Stimulated activated CD4-positive, alpha-beta T cell treated with anti-CD3 and anti-CD28 coated beads, Interleukin-15, amount 100 ng/mL, for 24 hours (primary cell): Measurements from ENCODE around the gene OTOP3.

ENCODE experiments used
- DNase-seq: peaks from one replicate; pipeline ENCODE4 v3.0.0-alpha.2; 2020

The OTOP3 gene

GRCh38 chr17:74917430-74917829 lies 18.3 kb upstream of the OTOP3 start:
- no peak for DNase-seq

- no peak for DNase-seq
Measured at GRCh38 chr17:74918906-74919305, 16.8 kb upstream of the OTOP3 start.

- peak; percentile 22 for DNase-seq
Measured at GRCh38 chr17:74919440-74920305, 16.0 kb upstream of the OTOP3 start.

- DNase-seq: no peak
Measured at GRCh38 chr17:74920306-74920620, 15.4 kb upstream of the OTOP3 start.

GRCh38 chr17:74920642-74921025 lies 15.1 kb upstream of the OTOP3 start:
- no peak for DNase-seq

- DNase-seq: no peak
Measured at GRCh38 chr17:74921026-74921681, 14.5 kb upstream of the OTOP3 start.

- DNase-seq: no peak
Measured at GRCh38 chr17:74921769-74922168, 13.9 kb upstream of the OTOP3 start.

- DNase-seq: no peak
Measured at GRCh38 chr17:74922172-74922571, 13.5 kb upstream of the OTOP3 start.

GRCh38 chr17:74922694-74923537 lies 12.8 kb upstream of the OTOP3 start, which contains the start of gene USH1G:
TSS of gene USH1G (minus strand) at chr17:74923255. CDS start at chr17:74923073, 182 bp downstream.
- no peak for DNase-seq

- DNase-seq: peak; percentile 84
Measured at GRCh38 chr17:74923538-74924249, 12.0 kb upstream of the OTOP3 start.

GRCh38 chr17:74924250-74924948 lies 11.3 kb upstream of the OTOP3 start, which contains the start of gene OTOP2:
TSS of gene OTOP2 (plus strand) at chr17:74924273. CDS start at chr17:74924633, 360 bp downstream.
- DNase-seq: peak; percentile 24

- DNase-seq: no peak
Measured at GRCh38 chr17:74925242-74925641, 10.5 kb upstream of the OTOP3 start.

GRCh38 chr17:74928786-74929185 lies 6.9 kb upstream of the OTOP3 start:
- DNase-seq: no peak

- no peak for DNase-seq
Measured at GRCh38 chr17:74930535-74931036, 5.1 kb upstream of the OTOP3 start.

- DNase-seq: no peak
Measured at GRCh38 chr17:74935048-74935447, 650 bp upstream of the OTOP3 start.

GRCh38 chr17:74936470-74936799 lies 737 bp downstream of the OTOP3 start:
- DNase-seq: no peak

GRCh38 chr17:74937064-74938051 lies 1.7 kb downstream of the OTOP3 start:
- no peak for DNase-seq

- no peak for DNase-seq
Measured at GRCh38 chr17:74938194-74938950, 2.7 kb downstream of the OTOP3 start.

GRCh38 chr17:74939534-74939933 lies 3.8 kb downstream of the OTOP3 start:
- DNase-seq: no peak
